ENCODE measurements around the gene NYAP1.

DNA sequence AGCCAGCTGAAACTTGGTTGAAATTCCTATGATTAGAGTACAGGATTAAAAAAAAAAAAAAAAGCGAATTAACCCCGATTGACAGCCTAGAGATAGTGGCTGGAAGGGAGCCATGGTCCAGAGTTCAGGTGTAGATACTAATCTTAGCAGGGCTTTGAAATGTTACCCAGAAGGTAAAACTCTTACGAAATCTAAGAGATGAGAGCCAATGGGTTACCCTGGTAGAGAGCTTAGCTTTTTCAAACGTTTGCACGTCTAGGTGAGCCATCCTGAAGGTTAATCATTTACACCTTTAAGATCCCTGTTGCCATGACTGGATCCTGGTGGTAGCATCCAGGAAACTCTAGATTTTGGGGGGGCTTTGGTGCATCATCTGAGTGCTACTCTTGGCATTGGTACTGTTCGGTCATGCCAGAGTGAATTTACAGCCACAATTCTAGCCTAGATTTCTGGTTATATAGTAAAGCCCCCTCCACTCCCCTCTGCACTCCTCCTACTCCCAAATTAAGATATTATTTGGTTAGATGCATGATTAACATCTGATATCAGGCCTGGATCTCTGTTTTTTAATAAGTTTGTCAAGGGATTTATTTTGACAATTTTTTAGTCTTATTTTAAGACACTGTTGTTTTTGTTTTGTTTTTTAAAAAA, 56.5 kb downstream of the NYAP1 start:
- TF ChIP-seq, protein P1, sequence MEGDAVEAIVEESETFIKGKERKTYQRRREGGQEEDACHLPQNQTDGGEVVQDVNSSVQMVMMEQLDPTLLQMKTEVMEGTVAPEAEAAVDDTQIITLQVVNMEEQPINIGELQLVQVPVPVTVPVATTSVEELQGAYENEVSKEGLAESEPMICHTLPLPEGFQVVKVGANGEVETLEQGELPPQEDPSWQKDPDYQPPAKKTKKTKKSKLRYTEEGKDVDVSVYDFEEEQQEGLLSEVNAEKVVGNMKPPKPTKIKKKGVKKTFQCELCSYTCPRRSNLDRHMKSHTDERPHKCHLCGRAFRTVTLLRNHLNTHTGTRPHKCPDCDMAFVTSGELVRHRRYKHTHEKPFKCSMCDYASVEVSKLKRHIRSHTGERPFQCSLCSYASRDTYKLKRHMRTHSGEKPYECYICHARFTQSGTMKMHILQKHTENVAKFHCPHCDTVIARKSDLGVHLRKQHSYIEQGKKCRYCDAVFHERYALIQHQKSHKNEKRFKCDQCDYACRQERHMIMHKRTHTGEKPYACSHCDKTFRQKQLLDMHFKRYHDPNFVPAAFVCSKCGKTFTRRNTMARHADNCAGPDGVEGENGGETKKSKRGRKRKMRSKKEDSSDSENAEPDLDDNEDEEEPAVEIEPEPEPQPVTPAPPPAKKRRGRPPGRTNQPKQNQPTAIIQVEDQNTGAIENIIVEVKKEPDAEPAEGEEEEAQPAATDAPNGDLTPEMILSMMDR (optimal IDR thresholded peaks at IDR 0.05 in 1 of 3, IDR thresholded peaks at IDR 0.05 in 1 of 3, conservative IDR thresholded peaks at IDR 0.05 in 1 of 3; ENCODE audit: extremely low read depth in 1 of 3, insufficient read depth in 2 of 3, low read length in 3 of 3), result no peak
- no peak for TF ChIP-seq EZH2 (IDR thresholded peaks at IDR 0.05; ENCODE audit: low read length)
